Measurements from ENCODE around the gene VAPA. TPM values are rescaled to one million over a fixed set of nuclear protein-coding genes. Genes with fewer than 3 reads are reported as not detected.

Gene VAPA
- total RNA-seq, 1 experiment from 2014 or later = 196 TPM

DNA sequence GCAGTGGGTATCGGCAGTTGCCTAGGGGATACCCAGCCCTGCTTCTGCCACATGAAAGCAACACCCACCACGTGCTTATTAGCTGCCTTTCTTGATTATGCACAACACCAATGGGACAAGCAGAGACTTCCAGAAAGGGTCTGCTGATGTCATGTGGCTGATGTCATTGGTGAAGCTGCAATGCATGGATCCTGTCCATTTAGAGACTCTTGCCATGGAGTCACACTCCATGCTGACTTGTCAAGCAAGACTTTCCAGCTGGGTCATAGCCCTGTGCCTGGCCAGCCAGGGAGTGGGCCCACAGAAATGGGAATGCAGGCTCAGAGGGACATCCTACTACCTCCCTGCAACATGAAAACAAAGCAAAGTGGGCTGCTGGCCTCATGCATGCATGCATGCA lies 81.8 kb downstream of the VAPA start:
- CTCF ChIA-PET = no interaction called here
- intact Hi-C loops (cut with micrococcal nuclease; ENCODE audit: unreplicated experiment) = no loop called here
- no peak for DNase-seq
- peaks cover 18% of the 10 kb centered on the region for H3K27me3 Mint-ChIP-seq (ENCODE audit: unreplicated experiment)
- TF ChIP-seq, protein P1, sequence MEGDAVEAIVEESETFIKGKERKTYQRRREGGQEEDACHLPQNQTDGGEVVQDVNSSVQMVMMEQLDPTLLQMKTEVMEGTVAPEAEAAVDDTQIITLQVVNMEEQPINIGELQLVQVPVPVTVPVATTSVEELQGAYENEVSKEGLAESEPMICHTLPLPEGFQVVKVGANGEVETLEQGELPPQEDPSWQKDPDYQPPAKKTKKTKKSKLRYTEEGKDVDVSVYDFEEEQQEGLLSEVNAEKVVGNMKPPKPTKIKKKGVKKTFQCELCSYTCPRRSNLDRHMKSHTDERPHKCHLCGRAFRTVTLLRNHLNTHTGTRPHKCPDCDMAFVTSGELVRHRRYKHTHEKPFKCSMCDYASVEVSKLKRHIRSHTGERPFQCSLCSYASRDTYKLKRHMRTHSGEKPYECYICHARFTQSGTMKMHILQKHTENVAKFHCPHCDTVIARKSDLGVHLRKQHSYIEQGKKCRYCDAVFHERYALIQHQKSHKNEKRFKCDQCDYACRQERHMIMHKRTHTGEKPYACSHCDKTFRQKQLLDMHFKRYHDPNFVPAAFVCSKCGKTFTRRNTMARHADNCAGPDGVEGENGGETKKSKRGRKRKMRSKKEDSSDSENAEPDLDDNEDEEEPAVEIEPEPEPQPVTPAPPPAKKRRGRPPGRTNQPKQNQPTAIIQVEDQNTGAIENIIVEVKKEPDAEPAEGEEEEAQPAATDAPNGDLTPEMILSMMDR (IDR thresholded peaks at IDR 0.05; ENCODE audit: unreplicated experiment) = no peak
- no peak overlapping the region for H3K27ac Mint-ChIP-seq (ENCODE audit: unreplicated experiment)
- no TSS peak for BruUV-seq (replicated peaks)
- no peaks in the 10 kb centered on the region for H3K36me3 Mint-ChIP-seq (ENCODE audit: insufficient read depth, unreplicated experiment)
- H3K4me1 Mint-ChIP-seq (ENCODE audit: low read depth, unreplicated experiment) = peaks cover 18% of the 10 kb centered on the region
- H3K9me3 Mint-ChIP-seq (ENCODE audit: low read depth, unreplicated experiment) = peaks cover 14% of the 10 kb centered on the region
- no peak overlapping the region for H3K4me3 Mint-ChIP-seq (ENCODE audit: low read depth, unreplicated experiment)

DNA sequence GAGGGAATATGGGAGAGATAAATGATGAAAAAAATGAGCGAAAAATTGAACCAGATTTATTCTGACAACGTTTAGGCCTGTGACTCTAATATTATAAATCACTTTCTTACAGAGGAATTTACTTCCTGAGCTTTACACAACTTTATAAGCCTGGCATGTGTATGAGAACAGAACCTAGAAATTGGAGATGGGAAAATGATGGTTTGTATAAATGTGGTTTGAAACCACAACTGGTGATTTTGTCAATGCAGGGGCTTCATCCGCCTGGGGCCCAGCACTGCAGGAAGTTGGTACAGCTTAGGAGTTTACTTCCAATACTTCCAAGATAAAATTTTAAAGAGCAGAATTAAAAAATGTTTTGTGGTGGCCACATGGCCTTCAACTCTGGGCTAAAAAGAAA lies 82.3 kb downstream of the VAPA start:
- peaks cover 17% of the 10 kb centered on the region for H3K27me3 Mint-ChIP-seq (ENCODE audit: unreplicated experiment)
- intact Hi-C loops (cut with micrococcal nuclease; ENCODE audit: unreplicated experiment) = no loop called here
- H3K4me1 Mint-ChIP-seq (ENCODE audit: low read depth, unreplicated experiment) = peaks cover 18% of the 10 kb centered on the region
- BruUV-seq (replicated peaks) = no TSS peak
- no peak overlapping the region for H3K4me3 Mint-ChIP-seq (ENCODE audit: low read depth, unreplicated experiment)
- TF ChIP-seq, protein P1 (IDR thresholded peaks at IDR 0.05; ENCODE audit: unreplicated experiment) = no peak
- no peak overlapping the region for H3K27ac Mint-ChIP-seq (ENCODE audit: unreplicated experiment)
- H3K36me3 Mint-ChIP-seq (ENCODE audit: insufficient read depth, unreplicated experiment) = no peaks in the 10 kb centered on the region
- peaks cover 14% of the 10 kb centered on the region for H3K9me3 Mint-ChIP-seq (ENCODE audit: low read depth, unreplicated experiment)
- CTCF ChIA-PET = no interaction called here
- DNase-seq = no peak

DNA sequence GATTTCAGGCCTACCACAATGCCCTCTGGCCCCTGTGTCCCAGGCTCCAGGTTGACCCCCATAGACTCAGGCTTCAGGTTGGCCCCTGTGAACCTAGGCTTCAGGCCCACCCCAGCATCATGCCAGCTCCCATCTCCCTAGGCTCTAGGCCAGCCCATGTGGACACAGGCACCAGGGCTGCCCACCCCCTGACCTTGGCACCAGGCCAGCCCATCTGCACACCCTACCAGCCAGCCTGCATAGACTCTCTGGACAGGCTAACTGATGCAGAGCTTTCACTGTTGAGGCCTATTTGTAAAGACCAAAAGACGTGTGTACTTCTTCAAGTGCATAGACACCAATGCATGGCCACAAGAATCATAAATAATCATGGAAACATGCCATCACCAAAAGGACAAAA lies 83.9 kb downstream of the VAPA start:
- Mint-ChIP-seq H3K27ac (ENCODE audit: unreplicated experiment) (no peak overlapping the region), H3K9me3 (ENCODE audit: low read depth, unreplicated experiment) (peaks cover 14% of the 10 kb centered on the region), H3K4me3 (ENCODE audit: low read depth, unreplicated experiment) (no peak overlapping the region), H3K4me1 (ENCODE audit: low read depth, unreplicated experiment) (peaks cover 15% of the 10 kb centered on the region), H3K36me3 (ENCODE audit: insufficient read depth, unreplicated experiment) (no peaks in the 10 kb centered on the region), H3K27me3 (ENCODE audit: unreplicated experiment) (peaks cover 1% of the 10 kb centered on the region)
- TF ChIP-seq, protein P1 (IDR thresholded peaks at IDR 0.05; ENCODE audit: unreplicated experiment) = no peak
- no TSS peak for BruUV-seq (replicated peaks)
- DNase-seq = no peak
- CTCF ChIA-PET = no interaction called here
- intact Hi-C loops (cut with micrococcal nuclease; ENCODE audit: unreplicated experiment) = no loop called here

DNA sequence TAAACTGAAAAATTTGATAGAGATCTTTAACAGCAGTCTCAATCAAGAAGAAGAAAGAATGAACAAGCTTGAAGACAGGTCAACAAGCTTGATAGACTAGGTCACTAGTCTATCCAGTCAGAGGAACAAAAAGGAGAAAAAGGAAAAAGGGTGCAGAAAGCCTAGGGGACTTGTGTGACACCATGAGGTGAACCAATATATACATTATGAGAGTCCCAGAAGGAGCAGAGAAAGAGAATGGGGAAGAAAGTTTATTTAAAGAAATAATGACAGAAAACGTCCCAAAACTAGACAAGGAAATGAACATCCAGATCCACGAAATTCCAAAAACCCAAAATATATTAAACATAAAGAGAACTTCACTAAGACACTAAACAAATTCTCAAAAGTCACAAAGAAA lies 84.5 kb downstream of the VAPA start:
- intact Hi-C loops (cut with micrococcal nuclease; ENCODE audit: unreplicated experiment) = no loop called here
- H3K4me1 Mint-ChIP-seq (ENCODE audit: low read depth, unreplicated experiment) = peaks cover 10% of the 10 kb centered on the region
- H3K36me3 Mint-ChIP-seq (ENCODE audit: insufficient read depth, unreplicated experiment) = no peaks in the 10 kb centered on the region
- H3K27ac Mint-ChIP-seq (ENCODE audit: unreplicated experiment) = no peak overlapping the region
- CTCF ChIA-PET = no interaction called here
- no TSS peak for BruUV-seq (replicated peaks)
- no peaks in the 10 kb centered on the region for H3K27me3 Mint-ChIP-seq (ENCODE audit: unreplicated experiment)
- DNase-seq = no peak
- H3K4me3 Mint-ChIP-seq (ENCODE audit: low read depth, unreplicated experiment) = no peak overlapping the region
- TF ChIP-seq, protein P1 (IDR thresholded peaks at IDR 0.05; ENCODE audit: unreplicated experiment) = no peak
- H3K9me3 Mint-ChIP-seq (ENCODE audit: low read depth, unreplicated experiment) = peaks cover 14% of the 10 kb centered on the region

DNA sequence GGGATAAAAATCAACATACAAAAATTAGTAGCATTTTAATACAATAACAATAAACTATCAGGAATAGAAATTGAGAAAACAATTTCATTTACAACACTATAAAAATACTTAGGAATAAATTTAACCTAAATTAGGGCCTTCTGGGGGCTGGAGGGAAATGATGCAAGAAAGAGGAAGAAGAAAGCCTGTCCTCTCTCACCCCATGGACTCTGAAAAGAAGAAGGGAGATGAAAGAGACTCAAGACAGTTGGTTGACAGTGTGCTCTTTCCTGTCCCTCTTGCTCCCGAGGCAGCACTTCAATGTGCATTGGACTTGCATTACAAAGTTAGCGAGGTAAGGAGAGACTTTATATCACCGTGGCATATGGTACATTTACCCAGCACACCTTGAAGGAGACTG lies 88.5 kb downstream of the VAPA start:
- intact Hi-C loops (cut with micrococcal nuclease; ENCODE audit: unreplicated experiment) = no loop called here
- CTCF ChIA-PET = no interaction called here
- no TSS peak for BruUV-seq (replicated peaks)
- no peak for DNase-seq
- Mint-ChIP-seq H3K36me3 (ENCODE audit: insufficient read depth, unreplicated experiment) (no peaks in the 10 kb centered on the region), H3K4me1 (ENCODE audit: low read depth, unreplicated experiment) (no peaks in the 10 kb centered on the region), H3K9me3 (ENCODE audit: low read depth, unreplicated experiment) (peaks cover 14% of the 10 kb centered on the region), H3K27ac (ENCODE audit: unreplicated experiment) (no peak overlapping the region), H3K4me3 (ENCODE audit: low read depth, unreplicated experiment) (no peak overlapping the region), H3K27me3 (ENCODE audit: unreplicated experiment) (no peaks in the 10 kb centered on the region)
- TF ChIP-seq, protein P1 (IDR thresholded peaks at IDR 0.05; ENCODE audit: unreplicated experiment) = no peak

All from Calu3 (cell line).